ENCODE data around the gene FES.

FES gene

GRCh38 chr15:90876046-90876445, 8.3 kb upstream of the FES start:
- H3K4me3 ChIP-seq (ENCODE audit: low read depth, low read length): no peak overlapping the region
- no peak for DNase-seq (ENCODE audit: low read depth)

GRCh38 chr15:90876512-90877170, 7.7 kb upstream of the FES start:
- no peak for TF ChIP-seq CTCF (IDR thresholded peaks at IDR 0.05; ENCODE audit: insufficient read depth, low read depth, low read length, missing control alignments)
- no peak overlapping the region for H3K4me3 ChIP-seq (ENCODE audit: low read depth, low read length)
- no peak for DNase-seq (ENCODE audit: low read depth)

More at GRCh38 chr15:90876046-90876445, 8.3 kb upstream of the FES start:
- TF ChIP-seq CTCF (IDR thresholded peaks at IDR 0.05; ENCODE audit: insufficient read depth, low read depth, low read length, missing control alignments): no peak

- DNase-seq (ENCODE audit: low read depth): no peak
- no peak overlapping the region for H3K4me3 ChIP-seq (ENCODE audit: low read depth, low read length)
- no peak for TF ChIP-seq CTCF (IDR thresholded peaks at IDR 0.05; ENCODE audit: insufficient read depth, low read depth, low read length, missing control alignments)
Observed at GRCh38 chr15:90877315-90877714, 7.0 kb upstream of the FES start.

- no peak for DNase-seq (ENCODE audit: low read depth)
- TF ChIP-seq CTCF (IDR thresholded peaks at IDR 0.05; ENCODE audit: insufficient read depth, low read depth, low read length, missing control alignments): no peak
- no peak overlapping the region for H3K4me3 ChIP-seq (ENCODE audit: low read depth, low read length)
Observed at GRCh38 chr15:90877996-90878395, 6.3 kb upstream of the FES start.

- TF ChIP-seq CTCF (IDR thresholded peaks at IDR 0.05; ENCODE audit: insufficient read depth, low read depth, low read length, missing control alignments): no peak
- no peak for DNase-seq (ENCODE audit: low read depth)
- H3K4me3 ChIP-seq (ENCODE audit: low read depth, low read length): no peak overlapping the region
Observed at GRCh38 chr15:90878660-90879059, 5.6 kb upstream of the FES start.

- no peak for TF ChIP-seq CTCF (IDR thresholded peaks at IDR 0.05; ENCODE audit: insufficient read depth, low read depth, low read length, missing control alignments)
- no peak for DNase-seq (ENCODE audit: low read depth)
- no peak overlapping the region for H3K4me3 ChIP-seq (ENCODE audit: low read depth, low read length)
Observed at GRCh38 chr15:90879730-90880366, 4.5 kb upstream of the FES start.

Measured in GM12865 (cell line).